Gastrocnemius medialis (tissue), 4 donors: ENCODE results near the gene CLDN3. TPM values are rescaled to one million over a fixed set of nuclear protein-coding genes. Genes with fewer than 3 reads are reported as not detected.
A peak's percentile ranks its signal among the peaks of the same experiment; 100 is the strongest.

Experiments used
- ATAC-seq, 2 donors: fragments of 150-250 bp; one replicate each; pipeline ENCODE4 v1.9.1; 2016
- DNase-seq, 2 donors: peaks; one replicate each; pipeline ENCODE4 v3.0.0-alpha.2; 2019
- H3K27ac ChIP-seq, 4 donors: fragments of 200-600 bp; sonication (generic); 1 replicate in 1 of 4; 2 replicates in 3 of 4; pipeline ENCODE4 v1.5.1; 2016 to 2018; ENCODE audit warnings: mild to moderate bottlenecking in 2 of 4, moderate library complexity in 1 of 4
- H3K27me3 ChIP-seq, 3 donors: fragments of 200-600 bp; sonication (generic) in 2 of 3; 1 replicate in 1 of 3; 2 replicates in 2 of 3; pipeline versions ENCODE4 v1.5.1 to v1.6.0; 2016 to 2019; ENCODE audit warnings: mild to moderate bottlenecking in 1 of 3, moderate library complexity in 1 of 3
- H3K36me3 ChIP-seq, 2 donors: fragments of 200-600 bp; sonication (generic) in 1 of 2; one replicate each; pipeline ENCODE4 v1.5.1; 2017 to 2018
- H3K4me1 ChIP-seq, 2 donors: fragments of 200-600 bp; sonication (generic) in 1 of 2; one replicate each; pipeline ENCODE4 v1.5.1; 2016 to 2017; ENCODE audit warnings: mild to moderate bottlenecking in 2 of 2
- H3K4me3 ChIP-seq, 4 donors: fragments of 200-600 bp; sonication (generic) in 3 of 4; 1 replicate in 1 of 4; 2 replicates in 3 of 4; pipeline ENCODE4 v1.5.1; 2016 to 2019; ENCODE audit warnings: mild to moderate bottlenecking in 2 of 4
- H3K9me3 ChIP-seq, 3 donors: fragments of 200-600 bp; sonication (generic) in 2 of 3; 1 replicate in 1 of 3; 2 replicates in 2 of 3; pipeline ENCODE4 v1.5.1; 2016 to 2019
- CTCF ChIP-seq, 5 experiments: fragments of 450-650 bp in 3 of 5; fragments of 200-600 bp in 2 of 5; sonication (generic) in 2 of 5; IDR thresholded peaks in 4 of 5; conservative IDR thresholded peaks in 1 of 5; 1 replicate in 4 of 5; 2 replicates in 1 of 5; pipeline ENCODE4 v1.5.1; 2016 to 2019; ENCODE audit warnings: antibody characterized with exemption in 5 of 5, mild to moderate bottlenecking in 3 of 5, moderate library complexity in 3 of 5
- POLR2A ChIP-seq, 2 donors: fragments of 450-650 bp; IDR thresholded peaks; one replicate each; pipeline ENCODE4 v1.6.1; 2017; ENCODE audit warnings: antibody characterized with exemption in 2 of 2, mild to moderate bottlenecking in 2 of 2, moderate library complexity in 2 of 2
- in situ Hi-C, 4 donors: fragments of 200-750 bp; cut with MboI; loops; one replicate each; pipeline versions ENCODE4 v1.15.0 to v1.8.0; 2017; ENCODE audit warnings: low sequenced_read_pairs in 4 of 4
- intact Hi-C: fragments of 100-400 bp; cut with DNase I; formaldehyde crosslinking; loops from one replicate; pipeline ENCODE4 v1.15.1; 2023; ENCODE audit warnings: low total_unique reads
- total RNA-seq, 4 donors: library from RNA; depleted of rRNA; stranded (reverse); fragments of >200 nt; gene quantifications; one replicate each; pipeline versions ENCODE4 v1.1.0 to v1.2.3, GENCODE V29; 2016

Gene CLDN3
- total RNA-seq, 4 donors from 2014 or later, result 5.0 TPM; not detected in 3

GRCh38 chr7:73735528-73735905 is 34.6 kb downstream of the CLDN3 start:
- ATAC-seq (no peak), DNase-seq (no peak)
- Histone ChIP-seq H3K4me1 (peaks cover 0 to 11% of the 10 kb centered on the region in 2 donors), H3K4me3 (no peak overlapping the region), H3K27ac (no peak overlapping the region), H3K27me3 (no peaks in the 10 kb centered on the region), H3K36me3 (no peaks in the 10 kb centered on the region), H3K9me3 (no peaks in the 10 kb centered on the region)
- in situ Hi-C loops, result no loop called here
- intact Hi-C loops, result loop anchor here (5.0 kb wide), 3 partner anchors 68 to 178 kb away; partner anchors contain the start of genes BCL7B, METTL27 and VPS37D
- no peak for TF ChIP-seq CTCF (IDR thresholded peaks at IDR 0.05 in 4 of 5, conservative IDR thresholded peaks at IDR 0.05 in 1 of 5)
- TF ChIP-seq POLR2A (IDR thresholded peaks at IDR 0.05), result no peak

GRCh38 chr7:73734619-73735527 is 35.2 kb downstream of the CLDN3 start:
- H3K9me3 ChIP-seq, result no peaks in the 10 kb centered on the region
- no peak overlapping the region for H3K4me3 ChIP-seq
- peak in 1 of 2 donors; percentile 51 for DNase-seq
- TF ChIP-seq POLR2A (IDR thresholded peaks at IDR 0.05), result no peak
- TF ChIP-seq CTCF (IDR thresholded peaks at IDR 0.05 in 4 of 5, conservative IDR thresholded peaks at IDR 0.05 in 1 of 5), result peak; percentile 22 to 63 (median 51)
- intact Hi-C loops (loop anchor here (5.0 kb wide), 3 partner anchors 68 to 178 kb away; partner anchors contain the start of genes BCL7B, METTL27 and VPS37D), in situ Hi-C loops (no loop called here)
- ATAC-seq, result no peak
- no peaks in the 10 kb centered on the region for H3K27me3 ChIP-seq
- H3K27ac ChIP-seq, result no peak overlapping the region
- peaks cover 0 to 11% of the 10 kb centered on the region in 2 donors for H3K4me1 ChIP-seq
- no peaks in the 10 kb centered on the region for H3K36me3 ChIP-seq

GRCh38 chr7:73732397-73732796 is 37.7 kb downstream of the CLDN3 start:
- intact Hi-C loops (no loop called here), in situ Hi-C loops (no loop called here)
- Histone ChIP-seq H3K27ac (no peak overlapping the region), H3K4me3 (no peak overlapping the region), H3K36me3 (no peaks in the 10 kb centered on the region), H3K27me3 (peaks cover 0 to 4% (median 0%) of the 10 kb centered on the region in 3 donors), H3K9me3 (no peaks in the 10 kb centered on the region), H3K4me1 (peaks cover 0 to under 1% of the 10 kb centered on the region in 2 donors)
- TF ChIP-seq POLR2A (IDR thresholded peaks at IDR 0.05) (no peak), CTCF (IDR thresholded peaks at IDR 0.05 in 4 of 5, conservative IDR thresholded peaks at IDR 0.05 in 1 of 5) (no peak)
- no peak for DNase-seq
- ATAC-seq, result no peak

GRCh38 chr7:73730485-73730884 is 39.6 kb downstream of the CLDN3 start:
- ATAC-seq (no peak), DNase-seq (no peak)
- Histone ChIP-seq H3K27me3 (peaks cover 0 to 4% (median 0%) of the 10 kb centered on the region in 3 donors), H3K4me1 (no peaks in the 10 kb centered on the region), H3K27ac (no peak overlapping the region), H3K4me3 (no peak overlapping the region), H3K36me3 (no peaks in the 10 kb centered on the region), H3K9me3 (no peaks in the 10 kb centered on the region)
- in situ Hi-C loops, result no loop called here
- TF ChIP-seq POLR2A (IDR thresholded peaks at IDR 0.05), result no peak
- TF ChIP-seq CTCF (IDR thresholded peaks at IDR 0.05 in 4 of 5, conservative IDR thresholded peaks at IDR 0.05 in 1 of 5), result no peak
- intact Hi-C loops, result no loop called here
